Esophagus (tissue), 2 donors: ENCODE results near the gene AKR7A3. TPM values are rescaled to one million over a fixed set of nuclear protein-coding genes. Genes with fewer than 3 reads are reported as not detected.
A peak's percentile ranks its signal among the peaks of the same experiment; 100 is the strongest.
"Not testable (repeated sequence)": the region's sequence is repeated elsewhere in the genome, so short reads cannot be mapped to it uniquely, and the experiment has no call there.

ENCODE experiments used
- H3K27ac ChIP-seq, 2 donors: one replicate each; pipeline ENCODE4 v1.5.1; 2013; ENCODE audit warnings: low read depth in 2 of 2, mild to moderate bottlenecking in 2 of 2, inconsistent platforms in 1 of 2, low read length in 1 of 2, moderate library complexity in 1 of 2
- H3K27me3 ChIP-seq, 2 donors: one replicate each; pipeline ENCODE4 v1.6.1; 2013; ENCODE audit warnings: low read length in 2 of 2, control low read depth in 1 of 2, mild to moderate bottlenecking in 1 of 2; ENCODE audit not compliant: insufficient read depth in 2 of 2, control insufficient read depth in 1 of 2
- H3K36me3 ChIP-seq, 2 donors: one replicate each; pipeline ENCODE4 v1.6.1; 2013; ENCODE audit warnings: low read length in 1 of 2; ENCODE audit not compliant: control insufficient read depth in 2 of 2, insufficient read depth in 2 of 2
- H3K4me1 ChIP-seq, 2 donors: one replicate each; pipeline ENCODE4 v1.6.1; 2013; ENCODE audit warnings: low read length in 1 of 2; ENCODE audit not compliant: control insufficient read depth in 2 of 2, insufficient read depth in 2 of 2
- H3K4me3 ChIP-seq, 2 donors: one replicate each; pipeline ENCODE4 v1.5.1; 2013; ENCODE audit warnings: low read length in 2 of 2, mild to moderate bottlenecking in 2 of 2, low read depth in 1 of 2, moderate library complexity in 1 of 2
- H3K9me3 ChIP-seq, 2 donors: one replicate each; pipeline ENCODE4 v1.6.1; 2013; ENCODE audit warnings: mild to moderate bottlenecking in 2 of 2, low read depth in 1 of 2, low read length in 1 of 2, moderate library complexity in 1 of 2; ENCODE audit not compliant: control insufficient read depth in 2 of 2, insufficient read depth in 1 of 2
- WGBS, 2 donors: extraction: QIAGEN DNeasy Blood & Tissue Kit; methylation state at CpG; one replicate each; pipeline ENCODE4 v1.1.7; 2013; 5-methylcytosine and 5-hydroxymethylcytosine counted together
- polyA plus RNA-seq, 2 donors: library from polyadenylated mRNA; stranded (reverse); fragments of 200-250 nt; gene quantifications; one replicate each; pipeline ENCODE4 v1.2.3, GENCODE V29; 2013
- donor health status: healthy with polysubstance abuse.
- donor health status: Bipolar disorder and iron deficiency.

The AKR7A3 gene
- polyA plus RNA-seq, result 1 to 10 TPM; 1.3 to 1.4 TPM

DNA sequence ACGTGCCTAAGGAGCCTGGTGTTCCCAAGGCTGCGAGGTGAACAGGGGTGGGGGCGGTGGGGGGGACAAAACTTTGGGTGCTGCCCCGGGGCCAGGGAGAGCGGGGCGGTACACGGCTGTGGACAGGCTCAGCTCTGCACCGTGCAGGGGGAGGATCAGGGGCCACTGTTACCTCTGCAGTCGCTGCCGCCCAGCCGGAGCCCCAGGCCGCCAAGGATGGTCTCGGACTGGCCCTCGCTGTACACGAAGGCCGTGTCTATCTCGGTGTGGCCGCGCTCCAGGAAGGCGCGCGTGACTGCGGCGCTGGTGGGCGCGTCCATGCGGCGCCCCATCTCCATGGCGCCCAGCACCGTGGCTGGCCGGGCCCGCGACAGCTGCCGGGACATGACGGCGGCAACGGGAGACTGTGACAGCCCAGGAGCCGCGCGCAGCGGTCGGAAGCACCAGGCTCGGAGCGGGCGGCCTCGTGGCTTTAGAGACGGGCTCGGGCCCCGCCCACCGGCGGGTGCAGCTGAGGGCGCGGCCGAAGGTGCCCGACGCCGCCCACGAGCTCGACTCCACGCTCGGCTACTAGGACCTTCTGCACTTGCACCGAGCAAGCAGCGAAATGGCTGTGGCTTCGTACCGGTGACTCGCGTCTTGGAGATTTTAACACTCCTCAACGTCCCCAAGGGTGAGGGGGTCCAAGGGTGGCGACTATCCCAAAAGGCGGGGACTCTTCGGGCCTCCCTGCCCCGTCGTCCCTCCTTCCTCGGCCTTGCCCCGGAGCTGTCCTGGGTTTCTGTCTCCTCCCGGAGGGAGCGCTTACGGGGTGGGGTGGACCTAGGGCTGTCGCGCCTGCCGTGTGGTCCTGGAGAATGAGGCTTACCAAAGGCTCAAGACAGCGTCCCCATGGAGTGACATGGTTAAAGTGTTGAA, at the start of gene AKR7A3:
TSS of gene AKR7A3 (minus strand) at position 447 of the 918 bp plus-strand sequence. CDS start at position 386, 61 bp downstream.
- H3K36me3 ChIP-seq, H3K27me3 ChIP-seq, H3K4me1 ChIP-seq, H3K9me3 ChIP-seq, H3K27ac ChIP-seq: not testable (repeated sequence)
- H3K4me3 ChIP-seq, result peak within 1 kb of the TSS; percentile 31 to 46
- 13 to 20% methylated on average over 42 to 74 of the region's 82 CpGs for WGBS, 2 donors

- H3K9me3 ChIP-seq, result no peaks in the 10 kb centered on the region
- no peak overlapping the region for H3K27ac ChIP-seq
- no peaks in the 10 kb centered on the region for H3K27me3 ChIP-seq
- no peaks in the 10 kb centered on the region for H3K4me1 ChIP-seq
- peaks cover 4 to 32% of the 10 kb centered on the region in 2 donors for H3K36me3 ChIP-seq
- no peak overlapping the region for H3K4me3 ChIP-seq
- 75 to 82% methylated on average over 27 of the region's 27 CpGs for WGBS, 2 donors
Measured at GRCh38 chr1:19338323-19338762, 49.8 kb upstream of the AKR7A3 start.

- Histone ChIP-seq H3K36me3 (peaks cover 4 to 24% of the 10 kb centered on the region in 2 donors), H3K4me3 (no peak overlapping the region), H3K9me3 (no peaks in the 10 kb centered on the region), H3K27ac (no peak overlapping the region), H3K27me3 (no peaks in the 10 kb centered on the region), H3K4me1 (no peaks in the 10 kb centered on the region)
- whole genome bisulfite sequencing, 2 donors, result 83 to 88% methylated on average over 4 of the region's 4 CpGs
Measured at GRCh38 chr1:19337289-19337688, 48.7 kb upstream of the AKR7A3 start.

GRCh38 chr1:19336543-19336942, 48.0 kb upstream of the AKR7A3 start:
- Histone ChIP-seq H3K4me3 (no peak overlapping the region), H3K27me3 (no peaks in the 10 kb centered on the region), H3K36me3 (peaks cover 4 to 19% of the 10 kb centered on the region in 2 donors), H3K4me1 (no peaks in the 10 kb centered on the region), H3K9me3 (no peaks in the 10 kb centered on the region), H3K27ac (no peak overlapping the region)
- WGBS, 2 donors, result 79% methylated on average over 7 of the region's 7 CpGs

- 79 to 81% methylated on average over 9 of the region's 9 CpGs for WGBS, 2 donors
Measured at GRCh38 chr1:19333587-19334354, 45.2 kb upstream of the AKR7A3 start.

GRCh38 chr1:19332832-19333231, 44.3 kb upstream of the AKR7A3 start:
- Histone ChIP-seq H3K36me3 (peaks cover 2 to 13% of the 10 kb centered on the region in 2 donors), H3K4me3 (no peak overlapping the region), H3K27ac (no peak overlapping the region), H3K4me1 (no peaks in the 10 kb centered on the region), H3K27me3 (no peaks in the 10 kb centered on the region), H3K9me3 (no peaks in the 10 kb centered on the region)
- WGBS, 2 donors, result 87 to 88% methylated on average over 12 of the region's 12 CpGs

More at GRCh38 chr1:19333587-19334354, 45.2 kb upstream of the AKR7A3 start:
- Histone ChIP-seq H3K27ac (no peak overlapping the region), H3K36me3 (peaks cover 0 to 12% of the 10 kb centered on the region in 2 donors), H3K27me3 (no peaks in the 10 kb centered on the region), H3K9me3 (no peaks in the 10 kb centered on the region), H3K4me3 (no peak overlapping the region), H3K4me1 (no peaks in the 10 kb centered on the region)

GRCh38 chr1:19331262-19331878, 42.8 kb upstream of the AKR7A3 start:
- Histone ChIP-seq H3K27ac (no peak overlapping the region), H3K4me3 (no peak overlapping the region), H3K36me3 (peaks cover 5 to 21% of the 10 kb centered on the region in 2 donors), H3K9me3 (no peaks in the 10 kb centered on the region), H3K27me3 (no peaks in the 10 kb centered on the region), H3K4me1 (no peaks in the 10 kb centered on the region)
- 75 to 85% methylated on average over 13 of the region's 13 CpGs for WGBS, 2 donors

- WGBS, 2 donors, result 86 to 89% methylated on average over 14 of the region's 14 CpGs
- H3K9me3 ChIP-seq, result no peaks in the 10 kb centered on the region
- no peak overlapping the region for H3K4me3 ChIP-seq
- H3K27me3 ChIP-seq, result no peaks in the 10 kb centered on the region
- peaks cover 5 to 27% of the 10 kb centered on the region in 2 donors for H3K36me3 ChIP-seq
- H3K4me1 ChIP-seq, result no peaks in the 10 kb centered on the region
- no peak overlapping the region for H3K27ac ChIP-seq
Measured at GRCh38 chr1:19330449-19331135, 42.0 kb upstream of the AKR7A3 start.

DNA sequence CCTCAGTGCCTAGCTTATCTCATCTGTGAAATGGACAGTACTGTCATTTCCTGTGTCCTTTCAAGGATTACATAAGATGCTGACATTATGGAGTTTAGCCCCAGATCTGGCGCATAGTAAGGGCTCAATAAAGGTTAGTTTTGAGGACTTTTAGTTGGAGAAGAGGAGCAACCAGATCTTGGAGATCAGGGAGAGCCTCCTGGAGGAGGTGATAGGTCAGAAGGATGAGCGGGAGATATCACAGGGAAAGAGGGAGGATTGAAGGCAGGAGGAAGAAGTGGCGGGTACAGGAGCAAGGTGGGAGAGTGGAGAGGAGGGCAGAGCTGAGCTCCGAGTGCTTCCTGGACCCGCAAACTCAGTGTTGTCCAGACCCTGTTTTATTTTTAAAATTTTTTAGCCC, 41.0 kb upstream of the AKR7A3 start:
- Histone ChIP-seq H3K27ac (no peak overlapping the region), H3K4me1 (no peaks in the 10 kb centered on the region), H3K4me3 (no peak overlapping the region), H3K27me3 (no peaks in the 10 kb centered on the region), H3K36me3 (peaks cover 12 to 34% of the 10 kb centered on the region in 2 donors), H3K9me3 (no peaks in the 10 kb centered on the region)
- 94 to 95% methylated on average over 5 of the region's 5 CpGs for WGBS, 2 donors
